Endothelial cell (in vitro differentiated cells): Measurements from ENCODE around the gene RAD9A. TPM values are rescaled to one million over a fixed set of nuclear protein-coding genes. Genes with fewer than 3 reads are reported as not detected.
A peak's percentile ranks its signal among the peaks of the same experiment; 100 is the strongest.

Source experiments
- DNase-seq: peaks from one replicate; pipeline ENCODE4 v3.0.0; 2021; ENCODE audit warnings: low spot score
- H3K27ac Mint-ChIP-seq: one replicate; pipeline ENCODE4 v1.8.0; 2021; ENCODE audit warnings: mixed read lengths, inconsistent platforms; ENCODE audit not compliant: unreplicated experiment
- H3K27me3 Mint-ChIP-seq: one replicate; pipeline ENCODE4 v1.8.0; 2021; ENCODE audit warnings: mild to moderate bottlenecking, moderate library complexity, mixed read lengths, inconsistent platforms; ENCODE audit not compliant: unreplicated experiment
- H3K36me3 Mint-ChIP-seq: one replicate; pipeline ENCODE4 v1.8.0; 2021; ENCODE audit warnings: mild to moderate bottlenecking, low read depth, mixed read lengths, inconsistent platforms; ENCODE audit not compliant: unreplicated experiment
- H3K4me1 Mint-ChIP-seq: one replicate; pipeline ENCODE4 v1.8.0; 2021; ENCODE audit warnings: mild to moderate bottlenecking, mixed read lengths, inconsistent platforms; ENCODE audit not compliant: unreplicated experiment
- H3K4me3 Mint-ChIP-seq: one replicate; pipeline ENCODE4 v1.8.0; 2021; ENCODE audit warnings: mild to moderate bottlenecking, mixed read lengths, inconsistent platforms; ENCODE audit not compliant: unreplicated experiment
- H3K9me3 Mint-ChIP-seq: one replicate; pipeline ENCODE4 v1.8.0; 2021; ENCODE audit warnings: mixed read lengths, inconsistent platforms; ENCODE audit not compliant: unreplicated experiment
- total RNA-seq: library from RNA; stranded (reverse); fragmentation: NEBNext Ultra II Directional; extraction: Animal tissue kit (Norgen Biotek cat#: 25700); gene quantifications from one replicate; pipeline ENCODE4 v1.2.1, GENCODE V29; 2021; ENCODE audit not compliant: unreplicated experiment
- TF ChIP-seq, protein P1 (sequence below): fragments of 200-600 bp; sonication (generic); IDR thresholded peaks from one replicate; pipeline ENCODE4 v1.5.0; 2021; ENCODE audit warnings: antibody characterized with exemption; ENCODE audit not compliant: unreplicated experiment

Gene RAD9A
- total RNA-seq, 1 donor from 2014 or later = 18.4 TPM

GRCh38 chr11:67375320-67376055, 16.3 kb upstream of the RAD9A start:
- Mint-ChIP-seq H3K27ac (no peak overlapping the region), H3K4me3 (peak overlapping the region; percentile 37), H3K36me3 (peaks cover 2% of the 10 kb centered on the region), H3K9me3 (no peaks in the 10 kb centered on the region), H3K27me3 (peaks cover 22% of the 10 kb centered on the region), H3K4me1 (peaks cover 34% of the 10 kb centered on the region)
- TF ChIP-seq, protein P1, sequence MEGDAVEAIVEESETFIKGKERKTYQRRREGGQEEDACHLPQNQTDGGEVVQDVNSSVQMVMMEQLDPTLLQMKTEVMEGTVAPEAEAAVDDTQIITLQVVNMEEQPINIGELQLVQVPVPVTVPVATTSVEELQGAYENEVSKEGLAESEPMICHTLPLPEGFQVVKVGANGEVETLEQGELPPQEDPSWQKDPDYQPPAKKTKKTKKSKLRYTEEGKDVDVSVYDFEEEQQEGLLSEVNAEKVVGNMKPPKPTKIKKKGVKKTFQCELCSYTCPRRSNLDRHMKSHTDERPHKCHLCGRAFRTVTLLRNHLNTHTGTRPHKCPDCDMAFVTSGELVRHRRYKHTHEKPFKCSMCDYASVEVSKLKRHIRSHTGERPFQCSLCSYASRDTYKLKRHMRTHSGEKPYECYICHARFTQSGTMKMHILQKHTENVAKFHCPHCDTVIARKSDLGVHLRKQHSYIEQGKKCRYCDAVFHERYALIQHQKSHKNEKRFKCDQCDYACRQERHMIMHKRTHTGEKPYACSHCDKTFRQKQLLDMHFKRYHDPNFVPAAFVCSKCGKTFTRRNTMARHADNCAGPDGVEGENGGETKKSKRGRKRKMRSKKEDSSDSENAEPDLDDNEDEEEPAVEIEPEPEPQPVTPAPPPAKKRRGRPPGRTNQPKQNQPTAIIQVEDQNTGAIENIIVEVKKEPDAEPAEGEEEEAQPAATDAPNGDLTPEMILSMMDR = no peak
- DNase-seq = no peak

- no peak for DNase-seq
- Mint-ChIP-seq H3K4me3 (peak overlapping the region; percentile 37), H3K4me1 (peaks cover 26% of the 10 kb centered on the region), H3K36me3 (no peaks in the 10 kb centered on the region), H3K27ac (no peak overlapping the region), H3K9me3 (no peaks in the 10 kb centered on the region), H3K27me3 (peaks cover 21% of the 10 kb centered on the region)
- TF ChIP-seq, protein P1 = no peak
Measured at GRCh38 chr11:67376063-67376820, 15.5 kb upstream of the RAD9A start.

- no peak for DNase-seq
- H3K27ac Mint-ChIP-seq = no peak overlapping the region
- TF ChIP-seq, protein P1 = no peak
Measured at GRCh38 chr11:67376873-67377808, 14.6 kb upstream of the RAD9A start.

DNA sequence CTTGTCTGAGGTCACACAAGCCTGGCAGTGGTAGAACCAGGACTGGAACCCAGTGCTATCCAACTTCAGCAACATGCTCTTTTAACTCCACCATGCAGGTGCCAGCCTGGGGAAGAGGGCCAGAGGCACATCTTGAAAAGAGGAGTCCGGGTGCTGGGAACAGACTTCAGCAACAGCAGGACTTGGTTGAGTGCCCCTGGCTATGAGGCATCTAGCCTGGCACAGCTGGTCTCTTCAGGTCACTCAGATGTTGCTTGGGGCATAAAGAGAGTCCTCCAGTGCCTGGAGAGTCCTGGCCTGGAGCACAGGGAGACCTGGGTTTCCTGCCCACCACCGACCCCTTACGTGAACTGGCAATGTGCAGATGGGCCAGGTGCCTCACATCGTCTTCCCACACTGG, 13.2 kb upstream of the RAD9A start:
- TF ChIP-seq, protein P1 = no peak
- no peak for DNase-seq
- no peaks in the 10 kb centered on the region for H3K36me3 Mint-ChIP-seq
- no peak overlapping the region for H3K4me3 Mint-ChIP-seq
- no peaks in the 10 kb centered on the region for H3K9me3 Mint-ChIP-seq
- peaks cover 17% of the 10 kb centered on the region for H3K4me1 Mint-ChIP-seq
- peaks cover 20% of the 10 kb centered on the region for H3K27me3 Mint-ChIP-seq
- no peak overlapping the region for H3K27ac Mint-ChIP-seq

More at GRCh38 chr11:67376873-67377808, 14.6 kb upstream of the RAD9A start:
- Mint-ChIP-seq H3K9me3 (no peaks in the 10 kb centered on the region), H3K27me3 (peaks cover 14% of the 10 kb centered on the region), H3K4me3 (no peak overlapping the region), H3K4me1 (peaks cover 19% of the 10 kb centered on the region), H3K36me3 (no peaks in the 10 kb centered on the region)
